ENCODE results near the gene C18orf32.

DNA sequence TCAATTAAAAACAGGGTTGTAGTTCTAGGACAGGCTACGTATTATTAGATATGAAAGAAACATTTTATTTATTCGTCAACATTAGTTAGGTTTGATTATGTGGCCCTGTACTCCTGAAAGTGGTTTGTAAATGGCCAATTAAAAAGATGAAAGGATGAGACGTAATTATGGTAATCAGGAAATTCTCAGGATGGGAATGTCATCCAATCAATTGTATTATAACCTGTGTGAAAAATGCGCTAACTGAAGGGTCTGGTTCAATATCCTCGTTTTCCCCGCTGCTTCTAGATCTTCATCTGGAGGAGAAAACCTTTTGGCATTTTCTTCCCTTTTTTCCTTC lies 5.6 kb upstream of the C18orf32 start:
- TF ChIP-seq CTCF (IDR thresholded peaks at IDR 0.05; ENCODE audit: low read length) (no peak), EZH2 (optimal IDR thresholded peaks at IDR 0.05; ENCODE audit: low read depth, low read length) (no peak), EZH2phosphoT487 (IDR thresholded peaks at IDR 0.05; ENCODE audit: low read length) (no peak)

All from MM.1S (cell line).